Adipose tissue (tissue), 3 donors: ENCODE data around the gene PSME3. TPM values are rescaled to one million over a fixed set of nuclear protein-coding genes. Genes with fewer than 3 reads are reported as not detected.
"Not testable (repeated sequence)": the region's sequence is repeated elsewhere in the genome, so short reads cannot be mapped to it uniquely, and the experiment has no call there.

ENCODE experiments used
- H3K27ac ChIP-seq: one replicate; pipeline ENCODE4 v1.5.1; 2013; ENCODE audit warnings: low read depth, low read length
- WGBS, 3 donors: extraction: QIAGEN DNeasy Blood & Tissue Kit; methylation state at CpG; one replicate each; pipeline ENCODE4 v1.1.7; 2013; 5-methylcytosine and 5-hydroxymethylcytosine counted together
- polyA plus RNA-seq, 3 donors: library from polyadenylated mRNA; stranded (reverse); fragments of 200-250 nt; gene quantifications; one replicate each; pipeline ENCODE4 v1.2.3, GENCODE V29; 2013
- donor health status: healthy with polysubstance abuse.
- donor health status: Bipolar disorder and iron deficiency.
- donor health status: healthy.

PSME3 gene
- polyA plus RNA-seq, 3 donors = 33.4 to 84.8 (median 60.7) TPM

GRCh38 chr17:42866631-42867575 lies 33.7 kb downstream of the PSME3 start:
- no peak overlapping the region for H3K27ac ChIP-seq
- 47 to 78% (median 71%) methylated on average over 11 to 12 of the region's 12 CpGs for WGBS, 3 donors

DNA sequence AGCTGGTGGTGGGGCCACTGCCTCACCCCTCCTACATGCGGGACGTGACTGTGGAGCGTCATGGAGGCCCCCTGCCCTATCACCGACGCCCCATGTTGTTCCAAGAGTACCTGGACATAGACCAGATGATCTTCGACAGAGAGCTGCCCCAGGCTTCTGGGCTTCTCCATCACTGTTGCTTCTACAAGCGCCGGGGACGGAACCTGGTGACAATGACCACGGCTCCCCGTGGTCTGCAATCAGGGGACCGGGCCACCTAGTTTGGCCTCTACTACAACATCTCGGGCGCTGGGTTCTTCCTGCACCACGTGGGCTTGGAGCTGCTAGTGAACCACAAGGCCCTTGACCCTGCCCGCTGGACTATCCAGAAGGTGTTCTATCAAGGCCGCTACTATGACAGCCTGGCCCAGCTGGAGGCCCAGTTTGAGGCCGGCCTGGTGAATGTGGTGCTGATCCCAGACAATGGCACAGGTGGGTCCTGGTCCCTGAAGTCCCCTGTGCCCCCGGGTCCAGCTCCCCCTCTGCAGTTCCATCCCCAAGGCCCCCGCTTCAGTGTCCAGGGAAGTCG lies 34.6 kb downstream of the PSME3 start:
- WGBS, 3 donors = 92 to 96% (median 93%) methylated on average over 14 to 21 of the region's 21 CpGs
- H3K27ac ChIP-seq = not testable (repeated sequence)

DNA sequence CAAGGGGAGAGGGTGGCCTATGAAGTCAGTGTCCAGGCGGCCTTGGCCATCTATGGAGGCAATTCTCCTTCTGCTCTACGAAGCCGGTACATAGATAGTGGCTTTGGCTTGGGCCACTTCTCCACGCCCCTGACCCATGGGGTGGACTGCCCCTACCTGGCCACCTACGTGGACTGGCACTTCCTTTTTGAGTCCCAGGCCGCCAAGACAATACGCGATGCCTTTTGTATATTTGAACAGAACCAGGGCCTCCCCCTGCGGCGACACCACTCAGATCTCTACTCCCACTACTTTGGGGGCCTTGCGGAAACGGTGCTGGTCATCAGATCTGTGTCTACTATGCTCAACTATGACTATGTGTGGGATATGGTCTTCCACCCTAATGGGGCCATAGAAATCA lies 35.1 kb downstream of the PSME3 start:
- 94 to 96% (median 96%) methylated on average over 12 of the region's 12 CpGs for WGBS, 3 donors

DNA sequence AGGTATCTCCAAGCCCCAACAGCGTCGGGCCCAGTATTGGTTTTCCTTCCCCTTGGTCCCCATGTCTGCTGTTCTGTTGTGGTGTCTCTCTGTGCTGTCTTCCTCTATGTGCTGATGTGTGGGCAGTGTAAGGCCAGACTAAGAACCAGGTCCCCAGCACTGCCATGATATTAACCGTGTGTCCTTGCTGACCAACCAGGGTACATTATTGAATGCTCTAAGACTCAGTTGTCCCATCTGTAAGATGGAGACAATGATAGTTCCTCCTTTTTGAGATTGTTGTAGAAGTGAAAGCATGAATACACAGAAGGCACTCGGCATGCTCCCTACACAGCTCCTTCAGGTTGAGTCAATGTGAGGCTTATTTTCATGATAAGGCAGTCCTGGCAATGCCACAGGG lies 38.5 kb downstream of the PSME3 start:
- no peak overlapping the region for H3K27ac ChIP-seq
- whole genome bisulfite sequencing, 3 donors = 94 to 96% (median 96%) methylated on average over 4 of the region's 4 CpGs

More for the DNA sequence above, 35.1 kb downstream of the PSME3 start:
- H3K27ac ChIP-seq = no peak overlapping the region

DNA sequence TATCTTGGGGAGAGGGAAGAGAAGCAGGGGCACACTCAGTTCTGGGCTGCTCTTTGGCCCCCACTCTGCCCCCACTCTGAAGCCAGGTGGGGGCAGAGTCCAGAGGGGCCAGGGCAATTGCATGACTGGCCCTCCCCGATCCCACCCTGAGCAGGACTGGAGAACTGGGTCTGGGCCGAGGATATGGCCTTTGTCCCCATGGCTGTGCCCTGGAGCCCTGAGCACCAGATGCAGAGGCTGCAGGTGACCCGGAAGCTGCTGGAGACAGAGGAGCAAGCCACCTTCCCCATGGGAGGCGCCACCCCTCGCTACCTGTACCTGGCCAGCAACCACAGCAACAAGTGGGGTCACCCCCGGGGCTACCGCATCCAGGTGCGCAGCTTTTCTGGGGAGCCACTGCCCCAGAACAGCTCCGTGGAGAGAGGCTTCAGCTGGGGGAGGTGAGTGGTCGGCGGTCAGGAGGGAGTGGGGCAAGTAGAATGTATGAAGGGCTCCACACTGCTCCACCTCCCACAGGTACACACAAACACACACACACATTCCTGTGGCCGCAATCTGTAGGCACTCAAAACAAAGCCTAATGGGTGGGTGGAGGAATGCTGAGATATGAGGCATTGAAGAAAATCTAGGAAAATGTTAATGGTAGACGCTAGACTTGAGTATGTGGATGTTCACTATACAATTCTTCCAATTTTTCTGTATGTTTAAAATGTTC lies 39.2 kb downstream of the PSME3 start:
- 92 to 94% (median 93%) methylated on average over 11 to 13 of the region's 13 CpGs for WGBS, 3 donors
- no peak overlapping the region for H3K27ac ChIP-seq

- H3K27ac ChIP-seq = no peak overlapping the region
- 88 to 95% (median 91%) methylated on average over 6 of the region's 6 CpGs for WGBS, 3 donors
Measured at GRCh38 chr17:42873315-42873714, 40.1 kb downstream of the PSME3 start.

DNA sequence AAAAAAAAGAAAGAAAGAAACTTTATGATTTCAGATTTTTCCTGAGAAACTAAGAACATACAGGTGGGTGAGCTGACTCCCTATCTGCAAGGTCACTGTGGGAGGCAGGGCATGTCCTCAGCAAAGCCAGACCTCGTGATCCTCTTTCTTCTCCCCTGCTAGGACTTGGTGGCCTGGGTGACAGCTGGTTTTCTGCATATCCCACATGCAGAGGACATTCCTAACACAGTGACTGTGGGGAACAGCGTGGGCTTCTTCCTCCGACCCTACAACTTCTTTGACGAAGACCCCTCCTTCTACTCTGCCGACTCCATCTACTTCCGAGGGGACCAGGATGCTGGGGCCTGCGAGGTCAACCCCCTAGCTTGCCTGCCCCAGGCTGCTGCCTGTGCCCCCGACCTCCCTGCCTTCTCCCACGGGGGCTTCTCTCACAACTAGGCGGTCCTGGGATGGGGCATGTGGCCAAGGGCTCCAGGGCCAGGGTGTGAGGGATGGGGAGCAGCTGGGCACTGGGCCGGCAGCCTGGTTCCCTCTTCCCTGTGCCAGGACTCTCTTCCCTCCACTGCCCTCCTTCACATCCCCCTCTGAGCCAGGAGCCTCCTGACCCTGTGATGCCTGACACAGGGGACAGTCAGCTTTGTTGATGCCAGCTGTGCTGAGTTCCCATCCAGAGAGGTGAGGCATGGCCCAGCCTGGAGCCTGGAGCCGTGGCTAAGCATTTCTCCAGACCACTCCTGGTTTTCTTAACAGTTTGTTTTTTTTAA lies 40.9 kb downstream of the PSME3 start:
- WGBS, 3 donors = 84 to 92% (median 90%) methylated on average over 6 to 8 of the region's 12 CpGs
- not testable (repeated sequence) for H3K27ac ChIP-seq

- WGBS, 3 donors = 94 to 97% (median 96%) methylated on average over 10 of the region's 10 CpGs
- H3K27ac ChIP-seq = no peak overlapping the region
Measured at GRCh38 chr17:42877037-42877436, 43.8 kb downstream of the PSME3 start.

- whole genome bisulfite sequencing, 3 donors = 48 to 71% (median 65%) methylated on average over 13 of the region's 13 CpGs
- no peak overlapping the region for H3K27ac ChIP-seq
Measured at GRCh38 chr17:42878123-42878880, 45.1 kb downstream of the PSME3 start.

GRCh38 chr17:42878924-42879595 lies 45.9 kb downstream of the PSME3 start:
- no peak overlapping the region for H3K27ac ChIP-seq
- WGBS, 3 donors = 83 to 84% (median 84%) methylated on average over 8 of the region's 8 CpGs

DNA sequence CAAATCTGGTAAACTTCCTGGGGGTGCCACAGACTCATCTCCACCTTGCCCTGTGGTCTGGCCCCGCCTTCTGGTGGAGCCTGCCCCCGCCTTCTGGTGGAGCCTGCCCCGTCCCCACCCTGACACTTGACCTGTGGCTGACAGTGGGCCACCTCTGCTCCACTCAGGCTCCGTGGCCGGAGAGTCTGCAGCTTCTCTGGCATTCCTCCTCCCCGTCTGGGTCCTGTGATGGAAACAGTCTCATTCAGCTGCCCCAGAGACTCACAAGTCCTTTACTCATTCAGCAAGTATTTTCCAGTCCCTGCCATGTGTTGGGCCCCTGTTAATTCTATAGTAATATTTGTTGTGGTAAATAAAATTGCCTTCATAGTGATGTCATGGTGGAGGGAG lies 46.4 kb downstream of the PSME3 start:
- WGBS, 3 donors = 60 to 84% (median 69%) methylated on average over 6 of the region's 6 CpGs
- H3K27ac ChIP-seq = no peak overlapping the region

- WGBS, 3 donors = 83 to 90% (median 85%) methylated on average over 5 of the region's 5 CpGs
Measured at GRCh38 chr17:42880776-42881310, 47.6 kb downstream of the PSME3 start.

GRCh38 chr17:42881706-42882105 lies 48.5 kb downstream of the PSME3 start:
- not testable (repeated sequence) for H3K27ac ChIP-seq
- 89 to 95% (median 91%) methylated on average over 6 of the region's 6 CpGs for WGBS, 3 donors

More at GRCh38 chr17:42880776-42881310, 47.6 kb downstream of the PSME3 start:
- no peak overlapping the region for H3K27ac ChIP-seq

DNA sequence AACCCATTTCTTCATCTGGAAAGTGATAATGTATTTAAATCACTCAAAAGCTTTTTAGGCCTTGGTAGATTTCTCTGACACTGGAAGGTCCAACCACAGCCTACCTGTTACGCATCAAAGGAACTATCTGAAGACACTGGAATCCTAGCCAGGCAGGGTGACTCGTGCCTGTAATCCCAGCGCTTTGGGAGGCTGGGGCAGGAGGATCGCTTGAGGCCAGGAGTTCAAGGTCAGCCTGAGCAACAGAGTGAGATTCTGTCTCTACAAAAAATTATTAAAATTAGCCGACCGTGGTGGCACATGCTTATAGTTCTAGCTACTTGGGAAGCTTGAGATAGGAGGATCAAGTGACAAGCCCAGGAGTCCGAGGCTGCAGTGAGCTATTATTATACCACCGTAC lies 49.0 kb downstream of the PSME3 start:
- 91 to 95% (median 92%) methylated on average over 8 of the region's 8 CpGs for WGBS, 3 donors
- H3K27ac ChIP-seq = no peak overlapping the region

- H3K27ac ChIP-seq = no peak overlapping the region
Measured at GRCh38 chr17:42883802-42884558, 50.8 kb downstream of the PSME3 start.

DNA sequence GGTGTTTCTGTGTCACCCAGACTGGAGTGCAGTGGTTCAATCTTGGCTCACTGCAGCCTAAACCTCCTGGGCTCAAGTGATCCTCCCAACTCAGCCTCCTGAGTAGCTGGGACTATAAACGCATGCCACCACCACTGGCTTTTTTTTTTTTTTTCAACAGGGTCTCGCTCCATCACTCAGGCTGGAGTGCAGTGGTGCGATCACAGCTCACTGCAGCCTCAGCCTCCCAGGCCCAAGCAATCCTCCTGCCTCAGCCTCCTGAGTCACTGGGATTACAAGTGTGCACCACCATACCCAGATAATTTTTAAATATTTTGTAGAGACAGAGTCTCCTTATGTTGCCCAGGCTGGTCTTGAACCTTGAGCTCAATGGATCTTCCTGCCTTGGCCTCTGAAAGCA lies 52.6 kb downstream of the PSME3 start:
- 92 to 96% (median 93%) methylated on average over 3 of the region's 3 CpGs for WGBS, 3 donors
- not testable (repeated sequence) for H3K27ac ChIP-seq

More at GRCh38 chr17:42883802-42884558, 50.8 kb downstream of the PSME3 start:
- WGBS, 3 donors = 83 to 88% (median 85%) methylated on average over 7 of the region's 7 CpGs
